HG02763 (cell line): ENCODE results near the gene ANXA3.
A peak's percentile ranks its signal among the peaks of the same experiment; 100 is the strongest.
"Not testable (repeated sequence)": the region's sequence is repeated elsewhere in the genome, so short reads cannot be mapped to it uniquely, and the experiment has no call there.

ENCODE experiments used
- ATAC-seq: cut with Tn5 transposase; IDR thresholded peaks from one replicate; pipeline ENCODE4 v1.9.1; 2021; ENCODE audit warnings: mild to moderate bottlenecking, moderate library complexity; ENCODE audit not compliant: unreplicated experiment

ANXA3 gene

DNA sequence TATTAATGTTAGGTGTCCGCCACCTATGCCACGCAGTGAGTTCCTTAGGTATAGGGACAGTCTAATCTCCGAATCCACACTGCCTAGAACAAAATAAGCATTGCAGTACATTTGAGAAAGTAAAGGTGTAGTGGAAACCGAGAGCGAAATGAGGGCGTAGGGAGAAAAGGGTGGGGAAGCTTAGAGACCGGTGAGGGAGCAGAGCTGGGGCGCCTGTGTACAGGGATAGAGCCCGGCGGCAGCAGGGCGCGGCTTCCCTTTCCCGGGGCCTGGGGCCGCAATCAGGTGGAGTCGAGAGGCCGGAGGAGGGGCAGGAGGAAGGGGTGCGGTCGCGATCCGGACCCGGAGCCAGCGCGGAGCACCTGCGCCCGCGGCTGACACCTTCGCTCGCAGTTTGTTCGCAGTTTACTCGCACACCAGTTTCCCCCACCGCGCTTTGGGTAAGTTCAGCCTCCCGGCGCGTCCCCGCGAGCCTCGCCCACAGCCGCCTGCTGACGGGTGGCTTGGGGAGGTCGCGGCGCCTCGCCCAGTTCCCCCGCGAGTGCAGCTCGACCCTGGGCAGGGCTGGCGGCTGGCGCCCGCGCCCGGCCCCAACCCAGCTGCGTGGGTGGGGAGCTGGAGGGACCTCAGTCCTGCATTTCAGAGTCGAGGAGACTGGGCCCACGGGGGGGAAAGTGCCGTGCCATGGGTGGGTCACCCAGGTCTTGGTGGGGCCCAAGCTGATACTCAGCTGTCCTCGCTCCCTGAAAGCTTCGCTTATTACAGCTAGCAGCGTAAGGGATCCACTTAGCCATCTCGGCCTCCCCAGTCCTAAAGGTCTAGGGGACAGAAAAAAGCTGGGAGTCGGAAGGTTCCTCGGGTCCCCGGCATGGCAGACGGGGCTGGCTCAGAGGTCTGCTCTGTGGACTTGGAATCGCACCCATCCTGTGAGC lies at the start of gene ANXA3:
ANXA3 (plus strand) TSS at position 351 of the 932 bp plus-strand sequence. CDS start 2,704 bp downstream, outside the sequence.
- peak; percentile 54 for ATAC-seq

DNA sequence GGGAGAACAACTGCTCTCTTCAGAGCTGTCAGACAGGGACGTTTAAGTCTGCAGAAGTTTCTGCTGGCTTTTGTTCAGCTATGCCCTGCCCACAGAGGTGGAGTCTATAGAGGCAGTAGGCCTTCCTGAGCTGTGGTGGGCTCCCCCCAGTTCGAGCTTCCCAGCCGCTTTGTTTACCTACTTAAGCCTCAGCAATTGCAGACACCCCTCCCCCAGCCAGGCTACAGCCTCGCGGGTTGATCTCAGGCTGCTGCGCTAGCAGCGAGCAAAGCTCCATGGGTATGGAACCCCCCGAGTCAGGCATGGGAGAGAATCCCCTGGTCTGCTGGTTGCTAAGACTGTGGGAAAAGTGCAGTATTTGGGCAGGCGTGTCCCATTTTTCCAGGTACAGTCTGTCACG lies 45.3 kb upstream of the ANXA3 start:
- ATAC-seq, result not testable (repeated sequence)

DNA sequence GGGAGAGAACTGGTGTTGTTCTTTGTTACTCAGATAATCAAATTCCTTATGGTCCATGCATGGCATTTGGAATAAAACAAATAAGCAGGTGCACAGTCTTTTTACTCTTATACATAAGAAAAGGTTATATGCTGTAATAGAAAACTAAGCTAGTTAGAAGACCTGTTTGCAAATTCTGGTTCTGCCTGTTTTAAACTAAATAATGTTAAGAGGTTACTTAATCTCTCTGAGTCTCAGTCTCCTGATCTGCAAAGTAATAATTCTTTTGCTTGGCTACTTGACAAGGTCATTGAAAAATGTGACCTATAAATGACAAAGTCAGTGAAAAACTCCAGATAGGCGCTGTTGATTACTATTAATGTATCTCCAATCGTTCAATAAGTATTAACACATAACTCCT lies 42.5 kb upstream of the ANXA3 start:
- ATAC-seq, result no peak

DNA sequence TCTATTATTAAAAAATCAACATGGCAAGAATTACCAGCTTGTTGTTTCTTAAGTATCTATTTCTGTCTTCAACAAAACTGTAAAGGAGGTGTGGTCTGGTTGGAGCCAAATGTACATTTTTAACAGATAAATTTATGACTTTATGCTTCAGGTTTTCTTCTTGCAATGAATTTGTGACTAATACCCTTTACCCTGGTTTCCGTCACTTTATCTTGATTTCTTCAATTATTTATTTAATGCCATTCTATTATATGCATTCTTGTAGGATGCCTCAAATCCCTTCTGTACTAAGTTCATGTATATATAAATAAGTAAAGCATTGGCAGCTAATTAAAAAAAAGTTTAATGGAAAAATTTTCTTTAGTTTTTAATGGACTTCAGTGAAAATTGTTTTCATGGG lies 41.5 kb upstream of the ANXA3 start:
- no peak for ATAC-seq

DNA sequence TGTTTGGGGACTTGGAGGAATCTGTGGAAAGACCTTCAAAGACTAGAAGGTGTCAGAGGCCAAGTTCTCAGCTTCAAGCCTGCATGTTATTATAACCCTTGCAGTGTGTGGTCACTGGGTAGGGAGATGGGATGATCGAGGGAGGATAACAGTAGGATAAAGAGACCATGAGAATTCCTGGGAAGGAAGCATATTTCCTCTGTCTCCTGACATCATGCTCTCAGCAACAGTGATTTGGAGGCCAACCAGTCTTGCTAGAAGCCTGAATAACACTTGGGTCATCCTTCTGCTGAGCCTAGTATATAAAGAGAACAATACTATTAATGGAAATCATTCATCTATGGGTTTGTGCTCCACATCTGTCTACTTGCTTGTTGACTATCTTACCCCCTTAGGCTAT lies 40.9 kb upstream of the ANXA3 start:
- no peak for ATAC-seq

DNA sequence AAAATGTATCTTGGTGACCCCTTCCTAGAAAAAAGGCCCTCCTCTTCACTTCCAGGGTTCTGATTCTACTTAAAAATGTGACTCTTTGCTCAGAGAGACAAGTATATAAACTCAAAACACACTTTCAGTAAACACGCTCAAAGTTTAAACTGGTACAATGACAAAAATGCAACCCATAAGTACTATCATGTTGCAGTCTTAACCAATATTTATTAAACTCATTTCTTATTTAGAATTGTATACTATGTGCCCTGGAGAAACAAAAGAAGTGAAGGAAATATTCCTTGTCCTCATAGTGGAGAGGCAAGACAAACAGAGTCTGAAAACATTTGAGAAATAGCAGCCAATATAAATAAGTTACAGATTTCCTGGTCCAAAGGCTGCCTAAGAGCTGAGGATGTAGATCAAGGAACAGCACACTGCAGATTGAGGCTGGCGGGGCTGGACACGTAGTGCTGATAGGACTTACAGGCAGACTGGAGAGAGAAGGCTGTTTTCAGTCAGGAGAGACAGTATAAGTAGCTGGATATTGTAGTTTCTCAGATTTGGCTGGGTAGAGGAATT lies 39.1 kb upstream of the ANXA3 start:
- no peak for ATAC-seq

GRCh38 chr4:78513411-78513975 lies 38.1 kb upstream of the ANXA3 start:
- no peak for ATAC-seq

DNA sequence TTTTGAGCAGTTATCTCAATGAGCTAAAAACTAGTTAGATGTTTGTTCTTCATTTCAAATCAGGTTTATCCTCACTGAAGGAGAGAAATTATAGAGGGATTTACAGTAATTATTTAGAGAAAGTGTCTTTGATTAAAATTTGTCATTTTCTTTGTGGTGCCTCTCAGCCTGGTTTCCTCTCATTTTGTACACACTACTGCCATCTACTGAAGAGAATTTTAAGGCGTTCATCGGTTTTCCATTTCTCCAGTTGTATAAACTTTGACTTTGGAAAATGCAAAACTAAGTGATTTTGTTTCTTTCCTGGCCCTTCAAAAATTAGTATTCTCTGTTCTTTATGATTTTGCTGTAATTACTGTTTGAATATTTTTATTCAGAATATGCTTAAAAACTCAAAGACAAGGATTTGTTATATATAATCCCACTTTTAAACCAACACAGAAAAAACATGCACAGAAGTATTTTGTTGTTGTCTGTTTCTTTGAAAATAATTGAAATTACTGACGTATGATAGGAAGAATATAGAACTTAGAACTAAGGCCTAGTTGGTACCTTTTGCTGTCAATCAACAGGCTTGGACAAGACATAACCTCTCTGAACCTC lies 34.4 kb upstream of the ANXA3 start:
- no peak for ATAC-seq

DNA sequence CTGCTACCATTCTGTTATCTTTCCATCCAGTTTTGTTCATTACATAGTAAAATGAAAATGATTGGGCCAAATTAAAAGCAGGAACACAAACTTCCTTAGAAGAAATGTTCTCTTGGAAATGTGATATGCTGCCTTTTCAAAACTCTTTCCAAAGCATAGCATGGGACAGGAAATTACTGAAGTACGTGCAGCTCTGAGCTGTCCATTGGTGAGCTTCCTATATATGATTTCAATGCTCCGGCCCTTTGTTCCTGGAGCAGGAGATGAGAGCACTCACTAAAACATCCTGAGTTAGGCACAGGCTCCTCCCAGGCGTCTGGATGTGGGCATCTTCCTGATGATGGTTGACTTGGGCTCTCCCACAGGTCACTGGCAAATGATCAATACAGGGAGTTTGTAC lies 33.0 kb upstream of the ANXA3 start:
- no peak for ATAC-seq

DNA sequence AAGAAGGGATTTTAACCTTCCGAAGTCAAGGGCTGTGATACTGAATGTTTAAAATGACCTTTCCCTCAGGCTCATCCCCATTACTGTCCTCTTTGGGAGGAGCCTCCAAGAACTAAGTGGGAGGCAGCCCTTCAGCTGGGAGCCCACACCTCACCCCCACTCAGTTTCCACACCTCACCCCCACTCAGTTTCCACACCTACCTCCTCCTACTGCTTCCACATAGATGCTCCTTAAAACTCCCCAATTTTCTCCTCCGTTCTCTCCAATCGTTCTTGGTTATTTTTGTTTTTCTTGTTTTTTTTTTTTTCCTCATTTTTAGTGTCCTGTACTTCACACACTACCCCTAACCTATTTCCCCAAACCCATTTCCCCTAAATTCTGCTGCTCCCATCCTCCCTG lies 31.6 kb upstream of the ANXA3 start:
- ATAC-seq, result no peak

DNA sequence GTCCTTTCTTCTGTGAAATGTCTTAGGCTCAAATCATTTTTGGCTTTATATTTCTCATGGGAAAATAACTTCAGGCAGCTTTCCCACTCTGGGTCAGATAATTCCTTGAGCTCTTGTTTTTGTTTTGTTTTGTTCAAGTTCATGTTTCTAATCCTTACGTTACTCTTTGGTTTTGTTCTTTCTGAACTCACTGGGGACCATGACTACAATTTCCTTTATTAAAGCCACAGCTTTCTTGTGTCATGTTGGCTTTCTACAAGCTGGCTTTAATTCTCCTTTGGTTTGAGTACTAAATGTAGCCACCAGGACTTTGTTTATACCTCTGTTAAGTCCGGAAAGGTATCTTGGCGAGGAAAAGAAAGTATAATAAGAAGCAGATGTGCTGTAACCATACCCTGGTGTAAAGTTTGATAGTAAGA lies 30.8 kb upstream of the ANXA3 start:
- ATAC-seq, result no peak

DNA sequence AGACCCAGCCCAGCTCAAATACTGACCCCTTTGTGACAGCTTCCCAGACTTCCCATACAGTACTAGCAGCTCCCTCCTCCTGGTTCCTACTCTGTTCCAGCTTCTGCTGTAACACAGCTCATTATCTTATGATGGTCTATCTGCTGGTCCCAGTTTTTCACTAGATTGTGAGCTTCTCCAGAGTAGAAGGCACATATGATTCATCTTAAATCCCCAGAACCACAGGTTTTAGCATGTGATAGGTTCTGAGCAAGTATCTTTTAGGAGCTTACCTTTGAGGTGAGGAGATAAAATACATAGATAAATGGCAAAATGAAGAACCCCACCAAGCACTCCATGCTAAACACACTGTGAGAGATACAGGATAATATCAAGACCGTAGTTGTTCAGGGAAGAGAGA lies 27.6 kb upstream of the ANXA3 start:
- no peak for ATAC-seq

DNA sequence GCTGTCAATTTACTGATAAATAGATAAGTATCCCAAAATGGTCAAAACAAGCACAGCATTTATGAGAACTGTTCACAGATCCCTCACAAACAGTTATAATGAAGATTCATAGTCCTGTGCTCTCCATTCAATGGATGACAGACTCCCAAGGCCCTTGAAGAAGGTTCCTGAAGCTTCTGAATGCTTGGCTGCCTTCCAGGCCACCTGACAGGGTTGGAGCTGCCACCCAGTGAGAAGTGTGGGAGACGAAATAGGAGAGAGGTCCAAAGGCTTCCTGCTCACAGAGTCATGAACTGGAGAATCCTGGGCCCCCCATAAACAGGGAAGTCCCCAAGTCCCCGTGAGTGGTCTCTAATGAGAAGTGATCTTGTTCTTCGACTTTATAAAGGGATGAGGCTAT lies 26.0 kb upstream of the ANXA3 start:
- no peak for ATAC-seq

GRCh38 chr4:78527103-78527502 lies 24.5 kb upstream of the ANXA3 start:
- ATAC-seq, result no peak

GRCh38 chr4:78527555-78527954 lies 24.0 kb upstream of the ANXA3 start:
- no peak for ATAC-seq

- ATAC-seq, result no peak
Observed at GRCh38 chr4:78528327-78528726, 23.2 kb upstream of the ANXA3 start.

DNA sequence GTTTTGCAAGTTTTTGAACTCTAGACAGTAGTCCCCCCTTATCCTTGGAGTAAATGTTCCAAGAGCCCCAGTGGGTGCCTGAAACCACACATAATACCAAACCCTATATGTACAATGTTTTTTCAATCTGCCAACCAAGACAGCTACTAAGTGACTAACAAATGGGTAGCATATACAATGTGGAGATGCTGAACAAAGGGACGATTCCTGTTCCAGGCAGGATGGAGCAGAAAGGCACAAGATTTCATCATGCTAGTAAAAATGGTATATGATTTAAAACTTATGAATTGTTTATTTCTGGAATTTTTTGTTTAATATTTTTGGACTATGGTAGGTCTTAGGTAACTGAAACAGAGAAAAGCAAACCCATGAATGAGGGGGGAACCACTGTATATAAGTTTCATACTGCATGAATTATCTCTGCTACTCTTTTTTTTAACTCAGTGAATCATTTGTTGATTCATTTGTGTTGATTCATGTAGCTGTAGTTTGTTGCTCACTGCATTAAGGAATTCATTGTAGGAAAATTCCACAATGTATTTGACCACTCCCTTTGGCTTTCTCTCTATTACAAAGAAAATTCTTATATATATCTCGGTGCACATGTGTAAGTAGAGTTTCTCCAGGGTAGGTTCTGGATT lies 21.9 kb upstream of the ANXA3 start:
- no peak for ATAC-seq

DNA sequence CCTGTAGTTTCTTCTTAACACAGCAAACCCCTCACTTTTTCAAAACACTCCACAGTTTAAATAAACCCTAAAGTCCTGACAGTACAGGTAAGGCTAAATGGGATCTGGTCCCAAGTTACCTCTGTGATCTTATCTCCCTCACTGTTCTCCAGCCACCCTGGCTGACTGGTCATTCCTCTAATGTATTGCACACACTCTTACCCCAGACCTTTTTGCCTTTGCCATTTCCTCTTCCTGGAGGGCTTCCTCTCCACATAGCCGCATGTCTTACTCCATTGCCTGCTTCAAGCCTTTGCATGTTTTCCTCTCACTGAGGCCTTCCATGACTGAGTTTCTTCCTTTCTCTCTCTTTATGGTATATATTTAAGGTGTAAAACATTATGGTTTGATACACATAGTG lies 19.5 kb upstream of the ANXA3 start:
- ATAC-seq, result no peak

DNA sequence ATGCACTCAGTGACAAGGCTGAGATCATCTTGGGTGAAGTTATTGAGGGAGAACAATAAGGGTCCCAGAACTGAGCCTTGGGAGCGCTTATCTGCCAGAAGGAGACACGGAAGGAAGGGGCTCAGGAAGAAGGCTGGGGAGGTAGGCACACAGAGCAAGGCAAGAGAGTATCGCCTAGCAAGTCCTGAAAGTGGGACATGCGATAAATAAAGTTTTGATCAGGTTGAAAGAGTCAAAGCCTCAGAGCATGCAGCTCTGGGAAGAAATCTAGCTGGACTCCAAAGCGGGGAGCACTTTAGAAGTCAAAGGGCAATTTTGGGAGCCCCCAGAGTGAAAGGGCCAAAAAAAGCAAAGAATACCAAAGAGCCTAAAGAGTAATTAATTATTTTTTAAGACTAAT lies 17.7 kb upstream of the ANXA3 start:
- no peak for ATAC-seq

GRCh38 chr4:78534286-78534955 lies 17.1 kb upstream of the ANXA3 start:
- no peak for ATAC-seq

DNA sequence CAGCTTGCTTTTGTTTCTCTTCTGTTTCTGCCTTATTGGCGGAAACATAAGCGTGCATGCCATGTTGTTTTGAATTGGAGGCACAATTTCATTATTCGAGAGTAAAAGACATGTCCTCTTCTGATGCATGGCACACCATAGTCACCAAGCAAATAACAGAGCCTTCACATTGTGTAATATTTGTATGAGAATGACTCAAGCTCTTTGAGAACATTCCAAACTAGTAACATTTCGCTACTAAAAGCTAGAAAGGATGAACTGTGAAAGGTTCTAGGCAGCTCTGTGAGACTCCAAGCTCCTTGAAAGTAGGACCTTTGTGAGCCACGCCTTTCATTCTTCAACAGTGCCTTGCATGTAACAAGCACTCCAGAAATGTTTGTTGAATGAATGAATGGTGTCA lies 9.2 kb upstream of the ANXA3 start:
- no peak for ATAC-seq
